Type B pancreatic cell (in vitro differentiated cells): Measurements from ENCODE around the gene RABGAP1. TPM values are rescaled to one million over a fixed set of nuclear protein-coding genes. Genes with fewer than 3 reads are reported as not detected.

Experiments
- DNase-seq: peaks from one replicate; pipeline ENCODE4 v3.0.0; 2021; ENCODE audit warnings: mixed read lengths; ENCODE audit not compliant: unreplicated experiment; ENCODE audit errors: extremely low spot score
- H3K27ac Mint-ChIP-seq: 2 replicates; pipeline ENCODE4 v1.8.0; 2021; ENCODE audit warnings: mild to moderate bottlenecking, mixed read lengths
- H3K27me3 Mint-ChIP-seq: 2 replicates; pipeline ENCODE4 v1.8.0; 2021; ENCODE audit warnings: mixed read lengths
- H3K36me3 Mint-ChIP-seq: 2 replicates; pipeline ENCODE4 v1.8.0; 2021; ENCODE audit warnings: mixed read lengths
- H3K4me1 Mint-ChIP-seq: one replicate; pipeline ENCODE4 v1.8.0; 2021; ENCODE audit warnings: mixed read lengths; ENCODE audit not compliant: unreplicated experiment
- H3K4me3 Mint-ChIP-seq: 2 replicates; pipeline ENCODE4 v1.8.0; 2021; ENCODE audit warnings: mild to moderate bottlenecking, mixed read lengths
- H3K9me3 Mint-ChIP-seq: 2 replicates; pipeline ENCODE4 v1.8.0; 2021; ENCODE audit warnings: mixed read lengths
- total RNA-seq: library from RNA; stranded (reverse); gene quantifications from 2 replicates; pipeline ENCODE4 v1.2.1, GENCODE V29; 2021; ENCODE audit warnings: low replicate concordance
- TF ChIP-seq, protein P1 (sequence below): fragments of 200-600 bp; sonication (generic); conservative IDR thresholded peaks from 2 replicates; pipeline ENCODE4 v1.5.0; 2021; ENCODE audit warnings: antibody characterized with exemption, mild to moderate bottlenecking

The RABGAP1 gene
- total RNA-seq, 1 donor from 2014 or later, result 68.4 TPM

DNA sequence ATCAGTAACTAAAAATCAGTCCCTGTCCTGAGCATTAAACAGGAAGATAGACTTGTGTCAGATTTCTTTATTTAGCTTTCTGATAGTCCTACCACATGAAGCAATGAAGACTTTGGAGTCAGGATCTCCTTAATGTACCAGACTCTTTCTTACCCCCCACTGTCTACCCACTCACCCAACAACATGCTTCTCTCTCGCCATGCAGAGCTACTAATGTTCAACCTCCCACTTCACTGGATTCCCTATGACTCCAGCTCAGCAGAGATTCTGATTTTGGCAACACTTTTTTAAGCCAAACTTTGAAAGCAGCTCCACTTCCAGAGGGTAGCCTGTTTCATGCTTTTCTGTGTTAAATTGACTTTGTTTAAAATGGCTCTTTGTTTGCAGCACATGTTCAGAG is 143.4 kb downstream of the RABGAP1 start:
- H3K4me1 Mint-ChIP-seq, result peaks cover 22% of the 10 kb centered on the region
- DNase-seq, result no peak
- no peak overlapping the region for H3K4me3 Mint-ChIP-seq
- H3K36me3 Mint-ChIP-seq, result peaks cover 26% of the 10 kb centered on the region
- H3K9me3 Mint-ChIP-seq, result no peaks in the 10 kb centered on the region
- H3K27ac Mint-ChIP-seq, result no peak overlapping the region
- no peaks in the 10 kb centered on the region for H3K27me3 Mint-ChIP-seq
- TF ChIP-seq, protein P1, sequence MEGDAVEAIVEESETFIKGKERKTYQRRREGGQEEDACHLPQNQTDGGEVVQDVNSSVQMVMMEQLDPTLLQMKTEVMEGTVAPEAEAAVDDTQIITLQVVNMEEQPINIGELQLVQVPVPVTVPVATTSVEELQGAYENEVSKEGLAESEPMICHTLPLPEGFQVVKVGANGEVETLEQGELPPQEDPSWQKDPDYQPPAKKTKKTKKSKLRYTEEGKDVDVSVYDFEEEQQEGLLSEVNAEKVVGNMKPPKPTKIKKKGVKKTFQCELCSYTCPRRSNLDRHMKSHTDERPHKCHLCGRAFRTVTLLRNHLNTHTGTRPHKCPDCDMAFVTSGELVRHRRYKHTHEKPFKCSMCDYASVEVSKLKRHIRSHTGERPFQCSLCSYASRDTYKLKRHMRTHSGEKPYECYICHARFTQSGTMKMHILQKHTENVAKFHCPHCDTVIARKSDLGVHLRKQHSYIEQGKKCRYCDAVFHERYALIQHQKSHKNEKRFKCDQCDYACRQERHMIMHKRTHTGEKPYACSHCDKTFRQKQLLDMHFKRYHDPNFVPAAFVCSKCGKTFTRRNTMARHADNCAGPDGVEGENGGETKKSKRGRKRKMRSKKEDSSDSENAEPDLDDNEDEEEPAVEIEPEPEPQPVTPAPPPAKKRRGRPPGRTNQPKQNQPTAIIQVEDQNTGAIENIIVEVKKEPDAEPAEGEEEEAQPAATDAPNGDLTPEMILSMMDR, result no peak

DNA sequence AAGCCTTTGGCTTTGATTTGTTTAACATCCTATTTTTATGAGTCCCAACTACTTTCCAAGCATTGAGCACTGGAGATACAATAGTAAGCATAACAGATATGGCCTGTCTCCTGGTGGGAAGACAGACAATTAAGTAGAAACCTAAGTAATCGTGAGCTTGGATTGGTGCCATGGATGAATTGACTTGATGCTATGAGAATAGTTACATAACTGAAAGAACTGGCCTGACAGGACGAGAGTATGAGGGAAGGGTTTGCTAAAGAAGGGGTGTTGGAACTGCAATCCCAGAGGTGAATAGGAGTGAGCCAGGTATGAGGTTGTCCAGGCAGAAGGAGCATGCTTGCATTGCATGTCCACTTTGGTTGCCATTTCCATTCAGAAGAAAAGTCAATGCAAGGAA is 145.1 kb downstream of the RABGAP1 start:
- no peak overlapping the region for H3K4me3 Mint-ChIP-seq
- no peaks in the 10 kb centered on the region for H3K9me3 Mint-ChIP-seq
- TF ChIP-seq, protein P1, result no peak
- H3K36me3 Mint-ChIP-seq, result peaks cover 31% of the 10 kb centered on the region
- H3K4me1 Mint-ChIP-seq, result peaks cover 30% of the 10 kb centered on the region
- DNase-seq, result no peak
- H3K27ac Mint-ChIP-seq, result peak overlapping the region; percentile 10
- no peaks in the 10 kb centered on the region for H3K27me3 Mint-ChIP-seq

DNA sequence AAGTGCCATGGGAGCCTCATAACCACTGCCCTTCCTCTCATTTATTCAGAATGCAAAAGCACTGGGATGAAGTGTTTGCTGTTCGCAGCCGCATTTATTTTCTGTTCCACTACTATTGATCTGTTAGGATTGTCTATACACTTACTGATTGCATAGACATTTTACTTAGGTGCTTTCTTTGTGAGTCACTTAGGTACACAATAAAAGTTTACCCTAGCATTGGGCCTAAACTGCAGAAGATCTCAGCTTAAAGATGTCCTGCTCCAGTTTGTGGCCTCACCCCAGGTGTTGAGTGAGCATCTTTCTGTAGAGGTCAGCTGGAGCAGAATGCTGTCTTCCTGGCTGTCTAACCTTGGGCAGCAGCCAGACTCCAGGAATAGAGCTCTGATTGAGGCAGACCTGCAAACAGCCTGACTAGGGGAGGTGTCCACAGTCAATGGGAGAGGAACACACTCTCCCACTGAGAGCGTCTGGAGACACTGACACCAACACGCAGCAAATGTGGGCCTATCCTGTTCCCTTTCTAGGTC is 146.6 kb downstream of the RABGAP1 start:
- H3K9me3 Mint-ChIP-seq, result no peaks in the 10 kb centered on the region
- peak overlapping the region; percentile 34 for H3K27ac Mint-ChIP-seq
- peaks cover 24% of the 10 kb centered on the region for H3K4me1 Mint-ChIP-seq
- no peak overlapping the region for H3K4me3 Mint-ChIP-seq
- H3K27me3 Mint-ChIP-seq, result no peaks in the 10 kb centered on the region
- H3K36me3 Mint-ChIP-seq, result peaks cover 34% of the 10 kb centered on the region
- TF ChIP-seq, protein P1, result no peak
- DNase-seq, result no peak

DNA sequence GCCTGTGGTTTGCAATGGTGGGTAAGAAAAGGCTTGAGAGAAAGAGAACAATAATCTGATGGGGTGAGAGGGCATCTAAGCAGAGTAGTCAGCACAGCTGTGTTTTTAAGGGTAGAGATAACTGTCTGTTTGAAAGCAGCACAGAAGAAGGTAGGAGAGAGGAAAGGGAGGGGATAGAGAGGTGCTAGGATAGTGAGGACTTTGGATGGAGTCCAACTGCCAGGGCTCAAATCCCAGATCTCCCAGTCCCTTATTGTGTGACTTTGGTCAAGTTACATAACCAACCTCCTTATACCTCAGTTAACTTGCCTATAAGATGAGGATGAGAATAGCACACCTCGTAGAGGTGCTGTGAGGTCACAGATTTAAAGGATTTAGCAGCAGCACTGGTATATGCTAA is 148.2 kb downstream of the RABGAP1 start:
- H3K9me3 Mint-ChIP-seq, result no peaks in the 10 kb centered on the region
- peaks cover 21% of the 10 kb centered on the region for H3K4me1 Mint-ChIP-seq
- no peaks in the 10 kb centered on the region for H3K27me3 Mint-ChIP-seq
- peak overlapping the region; percentile 55 for H3K27ac Mint-ChIP-seq
- peaks cover 43% of the 10 kb centered on the region for H3K36me3 Mint-ChIP-seq
- DNase-seq, result no peak
- no peak overlapping the region for H3K4me3 Mint-ChIP-seq
- TF ChIP-seq, protein P1, result no peak

DNA sequence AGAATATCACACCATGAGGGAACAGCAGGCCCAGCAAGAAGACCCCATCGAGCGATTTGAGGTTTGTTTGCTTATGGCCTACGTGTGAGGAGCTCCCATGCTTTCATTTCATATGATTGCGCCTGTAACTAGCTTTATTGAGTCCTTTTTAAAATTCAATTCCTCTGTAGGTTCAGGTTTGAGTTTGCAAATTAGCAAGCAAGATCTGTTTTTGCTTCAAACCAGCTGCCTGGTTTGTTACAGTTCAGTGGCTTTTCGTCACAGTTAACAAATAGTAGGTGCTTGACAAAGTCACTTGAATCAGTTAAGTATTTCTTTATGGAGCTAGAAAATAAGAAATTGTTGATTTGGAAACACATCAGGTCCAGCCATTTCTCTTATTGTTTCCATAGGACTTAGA is 149.0 kb downstream of the RABGAP1 start:
- Mint-ChIP-seq H3K36me3 (peaks cover 44% of the 10 kb centered on the region), H3K27ac (no peak overlapping the region)

More for the DNA sequence above, 149.0 kb downstream of the RABGAP1 start:
- H3K9me3 Mint-ChIP-seq, result no peaks in the 10 kb centered on the region
- no peak for DNase-seq
- peaks cover 20% of the 10 kb centered on the region for H3K4me1 Mint-ChIP-seq
- TF ChIP-seq, protein P1, result no peak
- no peak overlapping the region for H3K4me3 Mint-ChIP-seq
- no peaks in the 10 kb centered on the region for H3K27me3 Mint-ChIP-seq
